ENCODE measurements around the gene LYZL1.
"Not testable (repeated sequence)": the region's sequence is repeated elsewhere in the genome, so short reads cannot be mapped to it uniquely, and the experiment has no call there.

Gene LYZL1

DNA sequence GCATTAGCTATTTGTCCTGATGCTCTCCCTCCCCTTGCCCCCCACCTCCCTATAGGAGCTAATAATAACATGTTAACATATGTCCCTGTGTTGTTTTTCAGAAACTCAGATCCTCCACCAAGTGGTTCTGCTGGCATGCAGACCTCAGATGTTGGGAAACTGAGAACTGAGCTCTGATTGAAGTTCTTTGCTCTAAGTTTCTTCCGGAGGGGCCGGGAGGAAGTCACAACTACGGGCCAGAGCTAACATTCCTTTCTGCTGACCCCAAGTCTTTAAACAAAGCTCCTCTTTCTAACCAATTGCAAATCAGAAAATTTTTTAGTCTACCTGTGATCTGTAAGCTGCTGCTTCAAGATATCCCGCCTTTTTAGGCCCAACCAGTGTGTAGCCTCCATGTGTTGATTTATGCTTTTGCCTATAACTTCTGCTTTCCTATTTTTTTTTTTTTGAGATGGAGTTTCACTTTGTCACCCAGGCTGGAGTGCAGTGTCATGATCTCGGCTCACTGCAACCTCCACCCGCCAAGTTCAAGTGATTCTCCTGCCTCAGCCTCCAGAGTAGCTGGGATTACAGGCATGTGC lies 66.6 kb downstream of the LYZL1 start:
- TF ChIP-seq, protein P1, sequence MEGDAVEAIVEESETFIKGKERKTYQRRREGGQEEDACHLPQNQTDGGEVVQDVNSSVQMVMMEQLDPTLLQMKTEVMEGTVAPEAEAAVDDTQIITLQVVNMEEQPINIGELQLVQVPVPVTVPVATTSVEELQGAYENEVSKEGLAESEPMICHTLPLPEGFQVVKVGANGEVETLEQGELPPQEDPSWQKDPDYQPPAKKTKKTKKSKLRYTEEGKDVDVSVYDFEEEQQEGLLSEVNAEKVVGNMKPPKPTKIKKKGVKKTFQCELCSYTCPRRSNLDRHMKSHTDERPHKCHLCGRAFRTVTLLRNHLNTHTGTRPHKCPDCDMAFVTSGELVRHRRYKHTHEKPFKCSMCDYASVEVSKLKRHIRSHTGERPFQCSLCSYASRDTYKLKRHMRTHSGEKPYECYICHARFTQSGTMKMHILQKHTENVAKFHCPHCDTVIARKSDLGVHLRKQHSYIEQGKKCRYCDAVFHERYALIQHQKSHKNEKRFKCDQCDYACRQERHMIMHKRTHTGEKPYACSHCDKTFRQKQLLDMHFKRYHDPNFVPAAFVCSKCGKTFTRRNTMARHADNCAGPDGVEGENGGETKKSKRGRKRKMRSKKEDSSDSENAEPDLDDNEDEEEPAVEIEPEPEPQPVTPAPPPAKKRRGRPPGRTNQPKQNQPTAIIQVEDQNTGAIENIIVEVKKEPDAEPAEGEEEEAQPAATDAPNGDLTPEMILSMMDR (conservative IDR thresholded peaks at IDR 0.05), result no peak
- H3K27ac ChIP-seq, result no peak overlapping the region

- H3K27ac ChIP-seq, result no peak overlapping the region
- TF ChIP-seq, protein P1 (conservative IDR thresholded peaks at IDR 0.05), result no peak
These were observed 68.1 kb downstream of the LYZL1 start for GRCh38 chr10:29356931-29357330.

DNA sequence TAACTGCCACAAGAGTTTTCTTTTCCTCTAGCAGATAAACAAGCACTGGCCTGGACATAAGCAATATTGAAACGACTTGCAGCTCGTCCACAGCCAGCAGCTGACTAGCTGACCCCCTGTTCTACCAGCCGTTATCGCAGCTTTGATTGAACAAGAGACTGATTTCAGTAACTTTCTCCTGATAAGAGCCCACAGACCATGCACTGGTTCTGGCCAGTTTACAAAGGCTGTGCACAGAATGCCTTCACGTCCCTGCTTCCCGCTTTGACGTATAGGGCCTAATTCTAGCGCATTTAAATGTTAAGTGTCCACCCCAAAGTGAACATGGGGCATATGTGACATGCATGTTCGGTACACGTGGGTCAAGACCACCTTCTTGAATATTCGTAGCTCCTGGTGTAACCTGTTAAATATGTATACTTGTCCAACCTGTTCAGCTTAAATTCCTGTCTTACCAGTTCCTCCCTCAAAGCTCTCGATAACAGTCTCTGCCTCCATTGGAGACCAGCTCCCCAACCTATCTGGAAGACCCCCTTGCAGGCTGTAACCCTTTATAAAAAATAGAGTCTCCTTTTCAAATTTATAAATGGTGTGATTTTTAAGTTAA lies 69.2 kb downstream of the LYZL1 start:
- TF ChIP-seq, protein P1 (conservative IDR thresholded peaks at IDR 0.05), result no peak
- no peak overlapping the region for H3K27ac ChIP-seq

- not testable (repeated sequence) for H3K27ac ChIP-seq
These were observed 71.5 kb downstream of the LYZL1 start for GRCh38 chr10:29360215-29360853.
